Measurements from ENCODE around the gene ACAP2.

GRCh38 chr3:195263925-195264600 is 178.8 kb downstream of the ACAP2 start:
- TF ChIP-seq, protein P1, sequence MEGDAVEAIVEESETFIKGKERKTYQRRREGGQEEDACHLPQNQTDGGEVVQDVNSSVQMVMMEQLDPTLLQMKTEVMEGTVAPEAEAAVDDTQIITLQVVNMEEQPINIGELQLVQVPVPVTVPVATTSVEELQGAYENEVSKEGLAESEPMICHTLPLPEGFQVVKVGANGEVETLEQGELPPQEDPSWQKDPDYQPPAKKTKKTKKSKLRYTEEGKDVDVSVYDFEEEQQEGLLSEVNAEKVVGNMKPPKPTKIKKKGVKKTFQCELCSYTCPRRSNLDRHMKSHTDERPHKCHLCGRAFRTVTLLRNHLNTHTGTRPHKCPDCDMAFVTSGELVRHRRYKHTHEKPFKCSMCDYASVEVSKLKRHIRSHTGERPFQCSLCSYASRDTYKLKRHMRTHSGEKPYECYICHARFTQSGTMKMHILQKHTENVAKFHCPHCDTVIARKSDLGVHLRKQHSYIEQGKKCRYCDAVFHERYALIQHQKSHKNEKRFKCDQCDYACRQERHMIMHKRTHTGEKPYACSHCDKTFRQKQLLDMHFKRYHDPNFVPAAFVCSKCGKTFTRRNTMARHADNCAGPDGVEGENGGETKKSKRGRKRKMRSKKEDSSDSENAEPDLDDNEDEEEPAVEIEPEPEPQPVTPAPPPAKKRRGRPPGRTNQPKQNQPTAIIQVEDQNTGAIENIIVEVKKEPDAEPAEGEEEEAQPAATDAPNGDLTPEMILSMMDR (IDR thresholded peaks at IDR 0.05): no peak
- TF ChIP-seq POLR2A (IDR thresholded peaks at IDR 0.05): no peak
- TF ChIP-seq EP300 (IDR thresholded peaks at IDR 0.05): no peak

Measured in tibial nerve (tissue), 4 donors.